OCI-LY3 (cell line): ENCODE data around the gene SRL.

ENCODE experiments used
- H2AFZ ChIP-seq: fragments of 200-600, 300-600 bp; shearing (Covaris generic); 2 replicates; pipeline ENCODE4 v1.6.0; 2014; ENCODE audit warnings: antibody characterized with exemption, low read depth, low read length
- H3K27ac ChIP-seq: fragments of 200-600, 300-600 bp; sonication (generic); 2 replicates; pipeline ENCODE4 v1.5.1; 2014; ENCODE audit warnings: mild to moderate bottlenecking, low read length, moderate library complexity, mixed read lengths
- H3K27me3 ChIP-seq: fragments of 200-600, 300-600 bp; sonication (generic); 2 replicates; pipeline ENCODE4 v1.6.1; 2014; ENCODE audit warnings: low read depth, low read length, mixed read lengths
- H3K36me3 ChIP-seq: fragments of 200-600, 300-600 bp; sonication (generic); replicated peaks from 2 replicates; pipeline ENCODE3; 2014; ENCODE audit warnings: low read depth, low read length, mixed read lengths
- H3K4me1 ChIP-seq: fragments of 300-600, 200-600 bp; sonication (generic); 2 replicates; pipeline ENCODE4 v1.6.1; 2014; ENCODE audit warnings: low read length, mixed read lengths
- H3K4me2 ChIP-seq: fragments of 200-600, 300-600 bp; sonication (generic); 2 replicates; pipeline ENCODE4 v1.6.1; 2014; ENCODE audit warnings: low read length, mixed read lengths
- H3K4me3 ChIP-seq: fragments of 300-600, 200-600 bp; sonication (generic); 2 replicates; pipeline ENCODE4 v1.5.1; 2014; ENCODE audit warnings: antibody characterized with exemption, mild to moderate bottlenecking, low read length, moderate library complexity
- H3K79me2 ChIP-seq: fragments of 300-600, 200-600 bp; shearing (Covaris generic); 2 replicates; pipeline ENCODE4 v1.6.1; 2014; ENCODE audit warnings: mild to moderate bottlenecking, low read length, mixed read lengths
- H3K9ac ChIP-seq: fragments of 300-600, 200-600 bp; shearing (Covaris generic); 2 replicates; pipeline ENCODE4 v1.6.0; 2014; ENCODE audit warnings: mild to moderate bottlenecking, low read length, moderate library complexity
- H3K9me3 ChIP-seq: fragments of 200-600, 300-600 bp; shearing (Covaris generic); 2 replicates; pipeline ENCODE4 v1.6.1; 2014; ENCODE audit warnings: low read length, mixed read lengths; ENCODE audit not compliant: insufficient read depth
- H4K20me1 ChIP-seq: fragments of 200-600, 300-600 bp; sonication (generic); 2 replicates; pipeline ENCODE4 v1.6.1; 2016; ENCODE audit warnings: low read length, mixed read lengths; ENCODE audit not compliant: insufficient read depth
- EZH2phosphoT487 ChIP-seq: fragments of 200-600 bp; shearing (Covaris generic); IDR thresholded peaks from 2 replicates; pipeline ENCODE4 v1.6.1; 2018; ENCODE audit warnings: antibody characterized with exemption, mixed run types, low read depth
- TF ChIP-seq, protein P1 (sequence below): fragments of 200-600, 300-600 bp; sonication (generic); IDR thresholded peaks from 2 replicates; pipeline ENCODE4 v1.5.1; 2014; ENCODE audit warnings: antibody characterized with exemption, low read length, low read depth

The SRL gene

DNA sequence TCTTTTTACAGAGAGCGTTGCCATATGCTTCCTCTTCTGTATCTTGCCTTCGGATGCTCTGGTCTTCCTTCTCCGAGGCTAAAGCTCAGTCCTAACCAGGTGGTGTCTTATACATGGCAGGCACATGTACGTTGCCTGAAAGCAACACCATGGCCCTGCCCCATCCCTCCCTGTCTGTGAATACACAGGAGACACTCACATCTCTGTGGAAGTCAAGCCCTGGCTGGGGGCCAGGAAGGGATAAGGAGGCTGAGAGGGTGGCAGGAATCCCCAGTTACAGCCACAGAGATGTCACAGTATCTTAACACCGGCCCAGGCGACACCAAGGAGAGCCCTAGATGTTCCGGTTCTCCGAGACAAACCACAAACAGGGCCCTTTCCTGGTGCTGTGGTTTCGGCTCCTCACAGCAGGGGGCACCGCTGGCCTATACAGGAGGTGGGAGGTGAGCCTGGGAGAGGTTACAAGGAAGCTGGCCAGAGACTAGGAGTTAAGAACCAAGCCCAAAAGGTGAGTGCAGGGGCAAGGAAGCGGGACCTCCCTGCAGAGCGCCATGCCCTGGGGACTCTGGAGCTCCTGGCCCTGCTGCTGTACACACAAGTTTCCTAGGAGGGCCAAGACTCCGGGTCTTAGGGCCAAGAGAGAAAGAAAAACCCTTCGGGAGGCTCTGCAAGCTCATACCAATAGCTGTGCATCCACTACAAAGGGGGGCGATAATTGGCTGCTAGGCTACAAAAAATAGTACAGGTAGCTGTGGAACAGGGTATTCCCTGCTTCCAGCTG lies 41.7 kb downstream of the SRL start:
- H3K4me2 ChIP-seq: peak overlapping the region; percentile 22; the same call in 1 of the 2 replicates
- H3K9ac ChIP-seq: no peak overlapping the region
- H2AFZ ChIP-seq: no peak overlapping the region

DNA sequence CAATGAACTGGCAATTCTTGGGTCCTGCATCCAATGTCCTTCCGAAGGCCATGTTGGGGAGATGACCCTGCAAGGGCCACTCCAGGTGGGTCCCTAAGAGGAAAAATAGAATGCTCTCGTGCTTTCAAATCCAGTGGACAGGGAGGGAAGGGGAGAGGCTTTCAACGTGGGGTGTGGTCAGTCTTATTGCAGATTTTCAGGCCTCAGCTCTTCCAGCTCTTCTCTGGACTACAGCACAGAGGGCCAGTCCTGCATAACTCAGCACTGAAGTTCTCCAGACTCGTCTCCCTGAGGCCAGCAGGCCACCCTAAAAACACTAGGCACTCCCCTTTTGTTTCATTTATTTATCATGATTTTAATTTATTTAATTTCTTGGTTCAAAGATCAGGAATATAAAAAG lies 43.1 kb downstream of the SRL start:
- Histone ChIP-seq H3K27ac (no peak overlapping the region), H2AFZ (no peak overlapping the region), H3K9ac (no peak overlapping the region), H3K4me2 (no peak overlapping the region), H3K36me3 (no peaks in the 10 kb centered on the region), H3K4me1 (no peaks in the 10 kb centered on the region), H3K79me2 (no peaks in the 10 kb centered on the region), H3K27me3 (no peaks in the 10 kb centered on the region), H3K9me3 (no peaks in the 10 kb centered on the region), H4K20me1 (no peaks in the 10 kb centered on the region), H3K4me3 (no peak overlapping the region)
- TF ChIP-seq, protein P1, sequence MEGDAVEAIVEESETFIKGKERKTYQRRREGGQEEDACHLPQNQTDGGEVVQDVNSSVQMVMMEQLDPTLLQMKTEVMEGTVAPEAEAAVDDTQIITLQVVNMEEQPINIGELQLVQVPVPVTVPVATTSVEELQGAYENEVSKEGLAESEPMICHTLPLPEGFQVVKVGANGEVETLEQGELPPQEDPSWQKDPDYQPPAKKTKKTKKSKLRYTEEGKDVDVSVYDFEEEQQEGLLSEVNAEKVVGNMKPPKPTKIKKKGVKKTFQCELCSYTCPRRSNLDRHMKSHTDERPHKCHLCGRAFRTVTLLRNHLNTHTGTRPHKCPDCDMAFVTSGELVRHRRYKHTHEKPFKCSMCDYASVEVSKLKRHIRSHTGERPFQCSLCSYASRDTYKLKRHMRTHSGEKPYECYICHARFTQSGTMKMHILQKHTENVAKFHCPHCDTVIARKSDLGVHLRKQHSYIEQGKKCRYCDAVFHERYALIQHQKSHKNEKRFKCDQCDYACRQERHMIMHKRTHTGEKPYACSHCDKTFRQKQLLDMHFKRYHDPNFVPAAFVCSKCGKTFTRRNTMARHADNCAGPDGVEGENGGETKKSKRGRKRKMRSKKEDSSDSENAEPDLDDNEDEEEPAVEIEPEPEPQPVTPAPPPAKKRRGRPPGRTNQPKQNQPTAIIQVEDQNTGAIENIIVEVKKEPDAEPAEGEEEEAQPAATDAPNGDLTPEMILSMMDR: no peak
- no peak for TF ChIP-seq EZH2phosphoT487

More for the DNA sequence above, 41.7 kb downstream of the SRL start:
- Histone ChIP-seq H3K36me3 (no peaks in the 10 kb centered on the region), H3K79me2 (no peaks in the 10 kb centered on the region), H3K4me1 (no peaks in the 10 kb centered on the region), H3K27me3 (no peaks in the 10 kb centered on the region), H3K4me3 (no peak overlapping the region), H4K20me1 (no peaks in the 10 kb centered on the region), H3K9me3 (no peaks in the 10 kb centered on the region), H3K27ac (no peak overlapping the region)
- TF ChIP-seq, protein P1: peak; percentile 48
- TF ChIP-seq EZH2phosphoT487: no peak

DNA sequence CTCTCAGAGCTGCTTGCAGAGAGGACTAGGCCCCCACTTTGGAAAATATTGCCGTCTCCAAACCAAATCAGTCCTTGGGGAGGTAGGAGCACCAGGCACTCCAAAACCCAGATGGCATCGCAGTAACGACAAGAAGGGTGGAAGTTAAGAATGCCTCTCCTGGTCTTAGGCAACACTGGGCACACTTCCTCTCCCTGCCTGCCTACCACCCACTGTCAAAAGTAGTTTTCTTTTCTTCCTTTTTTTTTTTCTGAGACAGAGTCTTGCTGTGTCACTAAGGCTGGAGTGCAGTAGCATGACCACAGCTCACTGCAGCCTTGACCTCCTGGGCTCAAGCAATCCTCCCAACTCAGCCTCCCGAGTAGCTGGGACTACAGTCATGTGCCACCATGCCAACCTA lies 47.2 kb downstream of the SRL start:
- H3K9ac ChIP-seq: no peak overlapping the region

DNA sequence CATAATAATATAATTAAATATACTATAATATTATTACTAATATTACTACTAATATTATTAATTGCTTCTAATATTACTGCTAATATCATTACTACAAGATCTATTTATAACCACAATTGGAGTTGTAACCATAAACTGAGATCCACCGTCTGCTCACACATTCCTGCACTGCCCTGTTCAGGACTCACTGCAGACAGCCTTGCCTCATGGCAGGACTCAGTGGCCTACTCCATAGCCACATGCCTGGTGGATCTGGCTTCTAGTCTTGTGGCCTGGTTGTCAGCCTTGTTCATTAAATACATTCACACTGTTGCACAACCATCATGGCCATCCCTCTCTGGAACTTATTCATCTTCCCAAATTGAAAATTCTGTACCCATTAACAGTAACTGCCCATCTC lies 48.0 kb downstream of the SRL start:
- no peak overlapping the region for H2AFZ ChIP-seq
- no peak overlapping the region for H3K4me3 ChIP-seq
- no peaks in the 10 kb centered on the region for H3K36me3 ChIP-seq
- H3K9me3 ChIP-seq: no peaks in the 10 kb centered on the region
- no peak overlapping the region for H3K27ac ChIP-seq
- no peak overlapping the region for H3K4me2 ChIP-seq
- no peaks in the 10 kb centered on the region for H3K79me2 ChIP-seq
- H4K20me1 ChIP-seq: no peaks in the 10 kb centered on the region
- H3K9ac ChIP-seq: no peak overlapping the region
- TF ChIP-seq, protein P1: no peak
- no peak for TF ChIP-seq EZH2phosphoT487
- H3K27me3 ChIP-seq: peaks cover 5% of the 10 kb centered on the region
- H3K4me1 ChIP-seq: no peaks in the 10 kb centered on the region

More for the DNA sequence above, 47.2 kb downstream of the SRL start:
- Histone ChIP-seq H3K27me3 (peaks cover 2% of the 10 kb centered on the region), H3K4me3 (no peak overlapping the region), H3K9me3 (no peaks in the 10 kb centered on the region), H3K36me3 (no peaks in the 10 kb centered on the region), H2AFZ (no peak overlapping the region), H3K4me1 (no peaks in the 10 kb centered on the region), H3K27ac (no peak overlapping the region), H3K79me2 (no peaks in the 10 kb centered on the region), H4K20me1 (no peaks in the 10 kb centered on the region), H3K4me2 (no peak overlapping the region)
- TF ChIP-seq EZH2phosphoT487: no peak
- TF ChIP-seq, protein P1: no peak
